ENCODE measurements around the gene MXD3.
"Not testable (repeated sequence)": the region's sequence is repeated elsewhere in the genome, so short reads cannot be mapped to it uniquely, and the experiment has no call there.

Gene MXD3

GRCh38 chr5:177343000-177343399 lies 31.3 kb upstream of the MXD3 start:
- not testable (repeated sequence) for H3K9ac ChIP-seq (ENCODE audit: low read length); H3K4me3 ChIP-seq (ENCODE audit: low read depth, low read length); H3K27ac ChIP-seq (ENCODE audit: low read depth, low read length); H3K9me3 ChIP-seq (ENCODE audit: control insufficient read depth, insufficient read depth, low read depth, low read length); H3K27me3 ChIP-seq (ENCODE audit: control insufficient read depth, insufficient read depth, low read length)
- peaks cover 14% of the 10 kb centered on the region; the same call in 1 of the 2 replicates for H3K4me1 ChIP-seq (ENCODE audit: control insufficient read depth, insufficient read depth, low read length)
- H3K36me3 ChIP-seq (ENCODE audit: control insufficient read depth, insufficient read depth, low read length), result peaks cover 34% of the 10 kb centered on the region

GRCh38 chr5:177339107-177339638 lies 27.5 kb upstream of the MXD3 start:
- Histone ChIP-seq H3K27me3 (ENCODE audit: control insufficient read depth, insufficient read depth, low read length) (no peaks in the 10 kb centered on the region), H3K4me3 (ENCODE audit: low read depth, low read length) (no peak overlapping the region), H3K9ac (ENCODE audit: low read length) (peak overlapping the region; percentile 31), H3K4me1 (ENCODE audit: control insufficient read depth, insufficient read depth, low read length) (peaks cover 33% of the 10 kb centered on the region), H3K27ac (ENCODE audit: low read depth, low read length) (peak overlapping the region; percentile 62; the same call in 1 of the 2 replicates), H3K9me3 (ENCODE audit: control insufficient read depth, insufficient read depth, low read depth, low read length) (no peaks in the 10 kb centered on the region), H3K36me3 (ENCODE audit: control insufficient read depth, insufficient read depth, low read length) (peaks cover 59% of the 10 kb centered on the region)

- H3K27ac ChIP-seq (ENCODE audit: low read depth, low read length), result peak overlapping the region; percentile 39; the same call in 1 of the 2 replicates
- peaks cover 63% of the 10 kb centered on the region for H3K36me3 ChIP-seq (ENCODE audit: control insufficient read depth, insufficient read depth, low read length)
- peaks cover 33% of the 10 kb centered on the region for H3K4me1 ChIP-seq (ENCODE audit: control insufficient read depth, insufficient read depth, low read length)
Measured at GRCh38 chr5:177338251-177339106, 26.8 kb upstream of the MXD3 start.

GRCh38 chr5:177336603-177337494 lies 25.2 kb upstream of the MXD3 start:
- Histone ChIP-seq H3K27me3 (ENCODE audit: control insufficient read depth, insufficient read depth, low read length) (no peaks in the 10 kb centered on the region), H3K4me3 (ENCODE audit: low read depth, low read length) (no peak overlapping the region), H3K27ac (ENCODE audit: low read depth, low read length) (peak overlapping the region; percentile 67; the same call in 1 of the 2 replicates), H3K9me3 (ENCODE audit: control insufficient read depth, insufficient read depth, low read depth, low read length) (no peaks in the 10 kb centered on the region), H3K4me1 (ENCODE audit: control insufficient read depth, insufficient read depth, low read length) (peaks cover 33% of the 10 kb centered on the region), H3K36me3 (ENCODE audit: control insufficient read depth, insufficient read depth, low read length) (peaks cover 76% of the 10 kb centered on the region), H3K9ac (ENCODE audit: low read length) (peak overlapping the region; percentile 5)

More at GRCh38 chr5:177338251-177339106, 26.8 kb upstream of the MXD3 start:
- Histone ChIP-seq H3K4me3 (ENCODE audit: low read depth, low read length) (no peak overlapping the region), H3K9ac (ENCODE audit: low read length) (peak overlapping the region; percentile 23), H3K27me3 (ENCODE audit: control insufficient read depth, insufficient read depth, low read length) (no peaks in the 10 kb centered on the region), H3K9me3 (ENCODE audit: control insufficient read depth, insufficient read depth, low read depth, low read length) (no peaks in the 10 kb centered on the region)

GRCh38 chr5:177336112-177336511 lies 24.4 kb upstream of the MXD3 start:
- Histone ChIP-seq H3K4me1 (ENCODE audit: control insufficient read depth, insufficient read depth, low read length) (peaks cover 33% of the 10 kb centered on the region), H3K27me3 (ENCODE audit: control insufficient read depth, insufficient read depth, low read length) (no peaks in the 10 kb centered on the region), H3K27ac (ENCODE audit: low read depth, low read length) (peak overlapping the region; percentile 67; the same call in 1 of the 2 replicates), H3K9me3 (ENCODE audit: control insufficient read depth, insufficient read depth, low read depth, low read length) (no peaks in the 10 kb centered on the region), H3K9ac (ENCODE audit: low read length) (no peak overlapping the region), H3K36me3 (ENCODE audit: control insufficient read depth, insufficient read depth, low read length) (peaks cover 77% of the 10 kb centered on the region), H3K4me3 (ENCODE audit: low read depth, low read length) (no peak overlapping the region)

GRCh38 chr5:177335701-177336065 lies 24.0 kb upstream of the MXD3 start:
- Histone ChIP-seq H3K27me3 (ENCODE audit: control insufficient read depth, insufficient read depth, low read length) (no peaks in the 10 kb centered on the region), H3K36me3 (ENCODE audit: control insufficient read depth, insufficient read depth, low read length) (peaks cover 80% of the 10 kb centered on the region), H3K9me3 (ENCODE audit: control insufficient read depth, insufficient read depth, low read depth, low read length) (no peaks in the 10 kb centered on the region), H3K27ac (ENCODE audit: low read depth, low read length) (no peak overlapping the region), H3K9ac (ENCODE audit: low read length) (no peak overlapping the region), H3K4me3 (ENCODE audit: low read depth, low read length) (no peak overlapping the region), H3K4me1 (ENCODE audit: control insufficient read depth, insufficient read depth, low read length) (peaks cover 33% of the 10 kb centered on the region)

GRCh38 chr5:177334781-177335700 lies 23.3 kb upstream of the MXD3 start:
- Histone ChIP-seq H3K9me3 (ENCODE audit: control insufficient read depth, insufficient read depth, low read depth, low read length) (no peaks in the 10 kb centered on the region), H3K36me3 (ENCODE audit: control insufficient read depth, insufficient read depth, low read length) (peaks cover 86% of the 10 kb centered on the region), H3K4me1 (ENCODE audit: control insufficient read depth, insufficient read depth, low read length) (peaks cover 30% of the 10 kb centered on the region), H3K4me3 (ENCODE audit: low read depth, low read length) (no peak overlapping the region), H3K27me3 (ENCODE audit: control insufficient read depth, insufficient read depth, low read length) (no peaks in the 10 kb centered on the region), H3K9ac (ENCODE audit: low read length) (no peak overlapping the region), H3K27ac (ENCODE audit: low read depth, low read length) (no peak overlapping the region)

GRCh38 chr5:177334155-177334551 lies 22.5 kb upstream of the MXD3 start:
- no peaks in the 10 kb centered on the region for H3K27me3 ChIP-seq (ENCODE audit: control insufficient read depth, insufficient read depth, low read length)
- H3K27ac ChIP-seq (ENCODE audit: low read depth, low read length), result no peak overlapping the region
- peaks cover 22% of the 10 kb centered on the region for H3K4me1 ChIP-seq (ENCODE audit: control insufficient read depth, insufficient read depth, low read length)
- H3K4me3 ChIP-seq (ENCODE audit: low read depth, low read length), result no peak overlapping the region
- no peaks in the 10 kb centered on the region for H3K9me3 ChIP-seq (ENCODE audit: control insufficient read depth, insufficient read depth, low read depth, low read length)
- H3K9ac ChIP-seq (ENCODE audit: low read length), result no peak overlapping the region
- peaks cover 92% of the 10 kb centered on the region for H3K36me3 ChIP-seq (ENCODE audit: control insufficient read depth, insufficient read depth, low read length)

GRCh38 chr5:177333420-177334154 lies 21.9 kb upstream of the MXD3 start:
- no peak overlapping the region for H3K4me3 ChIP-seq (ENCODE audit: low read depth, low read length)
- H3K4me1 ChIP-seq (ENCODE audit: control insufficient read depth, insufficient read depth, low read length), result peaks cover 20% of the 10 kb centered on the region
- peaks cover 89% of the 10 kb centered on the region for H3K36me3 ChIP-seq (ENCODE audit: control insufficient read depth, insufficient read depth, low read length)

GRCh38 chr5:177332896-177333260 lies 21.2 kb upstream of the MXD3 start:
- H3K36me3 ChIP-seq (ENCODE audit: control insufficient read depth, insufficient read depth, low read length), result peaks cover 83% of the 10 kb centered on the region

More at GRCh38 chr5:177333420-177334154, 21.9 kb upstream of the MXD3 start:
- H3K9me3 ChIP-seq (ENCODE audit: control insufficient read depth, insufficient read depth, low read depth, low read length), result no peaks in the 10 kb centered on the region
- no peaks in the 10 kb centered on the region for H3K27me3 ChIP-seq (ENCODE audit: control insufficient read depth, insufficient read depth, low read length)
- H3K9ac ChIP-seq (ENCODE audit: low read length), result no peak overlapping the region
- no peak overlapping the region for H3K27ac ChIP-seq (ENCODE audit: low read depth, low read length)

More at GRCh38 chr5:177332896-177333260, 21.2 kb upstream of the MXD3 start:
- peaks cover 21% of the 10 kb centered on the region for H3K4me1 ChIP-seq (ENCODE audit: control insufficient read depth, insufficient read depth, low read length)
- H3K9ac ChIP-seq (ENCODE audit: low read length), result no peak overlapping the region
- H3K27me3 ChIP-seq (ENCODE audit: control insufficient read depth, insufficient read depth, low read length), result no peaks in the 10 kb centered on the region
- no peak overlapping the region for H3K4me3 ChIP-seq (ENCODE audit: low read depth, low read length)
- no peak overlapping the region for H3K27ac ChIP-seq (ENCODE audit: low read depth, low read length)
- H3K9me3 ChIP-seq (ENCODE audit: control insufficient read depth, insufficient read depth, low read depth, low read length), result no peaks in the 10 kb centered on the region
